K562 (cell line): ENCODE measurements around the gene RPRD1B. TPM values are rescaled to one million over a fixed set of nuclear protein-coding genes. Genes with fewer than 3 reads are reported as not detected.

Source experiments
- AFF1 ChIP-seq, 2 experiments: fragments of 450-650 bp; IDR thresholded peaks; 2 replicates each; pipeline ENCODE4 v1.6.1; 2018; ENCODE audit warnings: mild to moderate bottlenecking in 2 of 2, low read depth in 1 of 2; ENCODE audit not compliant: partially characterized antibody in 2 of 2
- ARNT ChIP-seq, 2 experiments: fragments of 450-650 bp; IDR thresholded peaks; 2 replicates each; pipeline ENCODE4 v1.6.1; 2016; ENCODE audit warnings: mild to moderate bottlenecking in 1 of 2
- BDP1 ChIP-seq: IDR thresholded peaks from 3 replicates; pipeline ENCODE4 v1.6.1; 2011; ENCODE audit not compliant: insufficient read length, insufficient read depth
- CXXC5 ChIP-seq: fragments of 250-450 bp; sonication (Bioruptor Pico); IDR thresholded peaks from 2 replicates; pipeline ENCODE4 v1.8.0; 2022; ENCODE audit warnings: inconsistent platforms, mild to moderate bottlenecking, moderate library complexity
- E2F1 ChIP-seq: sonication (generic); formaldehyde crosslinking; IDR thresholded peaks from 2 replicates; pipeline ENCODE4 v1.8.1; 2023; ENCODE audit warnings: mild to moderate bottlenecking, missing genetic modification reagents, moderate library complexity
- FIP1L1 ChIP-seq: fragments of 200-400 bp; formaldehyde crosslinking; IDR thresholded peaks from 2 replicates; pipeline ENCODE4 v1.6.1; 2018; ENCODE audit warnings: mild to moderate bottlenecking, low read depth, low read length; ENCODE audit not compliant: poor library complexity, severe bottlenecking
- GABPA ChIP-seq: fragments of 200-800 bp; sonication (Bioruptor generic); conservative IDR thresholded peaks from 2 replicates; pipeline ENCODE4 v1.6.1; 2016; ENCODE audit warnings: low read depth, missing genetic modification characterization, missing compliant biosample characterization
- GTF2B ChIP-seq: IDR thresholded peaks from 2 replicates; pipeline ENCODE4 v1.6.1; 2011; ENCODE audit not compliant: insufficient read length; ENCODE audit errors: extremely low read depth
- GTF2F1 ChIP-seq: IDR thresholded peaks from 2 replicates; pipeline ENCODE4 v1.6.1; 2011; ENCODE audit warnings: low read depth, low read length, improper control_type of control experiment
- HNRNPLL ChIP-seq: fragments of 200-400 bp; formaldehyde crosslinking; IDR thresholded peaks from 2 replicates; pipeline ENCODE4 v1.6.1; 2017; ENCODE audit warnings: low read length, low read depth, mild to moderate bottlenecking; ENCODE audit not compliant: poor library complexity, severe bottlenecking
- MLX ChIP-seq, 2 experiments: fragments of 450-650 bp in 1 of 2; sonication (generic) in 1 of 2; formaldehyde crosslinking; conservative IDR thresholded peaks; 2 replicates each; pipeline versions ENCODE4 v1.4.0 to v1.8.1; 2020 to 2022; ENCODE audit warnings: mild to moderate bottlenecking in 1 of 2, missing genetic modification reagents in 1 of 2
- SMARCA4 ChIP-seq: fragments of 450-650 bp; IDR thresholded peaks from 2 replicates; pipeline ENCODE4 v1.6.1; 2016
- TRIM25 ChIP-seq: fragments of 450-650 bp; IDR thresholded peaks from 2 replicates; pipeline ENCODE4 v1.7.0; 2016; ENCODE audit warnings: borderline replicate concordance
- TRIM28 ChIP-seq: fragments of 450-650 bp; IDR thresholded peaks from 2 replicates; pipeline ENCODE4 v1.6.1; 2017
- ZBTB17 ChIP-seq: fragments of 450-650 bp; formaldehyde crosslinking; IDR thresholded peaks from 2 replicates; pipeline ENCODE4 v1.4.0; 2020; ENCODE audit warnings: mild to moderate bottlenecking
- ZC3H8 ChIP-seq: fragments of 450-650 bp; IDR thresholded peaks from 2 replicates; pipeline ENCODE4 v1.6.1; 2017
- ZNF197 ChIP-seq: fragments of 200-800 bp; sonication (Bioruptor generic); IDR thresholded peaks from 2 replicates; pipeline ENCODE4 v1.6.1; 2016; ENCODE audit warnings: low read depth, missing genetic modification characterization, missing compliant biosample characterization
- ZNF589 ChIP-seq: fragments of 200-800 bp; sonication (Bioruptor generic); IDR thresholded peaks from 2 replicates; pipeline ENCODE4 v1.6.1; 2016; ENCODE audit warnings: low read depth, missing genetic modification characterization, missing compliant biosample characterization
- ZNF76 ChIP-seq: fragments of 250-450 bp; sonication (Bioruptor Pico); IDR thresholded peaks from 2 replicates; pipeline ENCODE4 v1.4.0; 2020; ENCODE audit warnings: mild to moderate bottlenecking, moderate library complexity, borderline replicate concordance
- ZSCAN29 ChIP-seq: fragments of 450-650 bp; IDR thresholded peaks from 2 replicates; pipeline ENCODE4 v1.6.1; 2017
- polyA plus RNA-seq, 8 experiments: library from polyadenylated mRNA; depleted of rRNA in 4 of 8; stranded (reverse) in 5 of 8; unstranded in 3 of 8; fragments of >200 nt; fragmentation: Nextera tagmentation in 2 of 8; fragmentation: Illumina TruSeq in 1 of 8; extraction: Ambion mirVana in 2 of 8; extraction: Trizol in 1 of 8; gene quantifications; 2 replicates each; pipeline versions ENCODE4 v1.2.1 to v1.2.3, GENCODE V29; 2011 to 2014; ENCODE audit warnings: inconsistent platforms in 1 of 8, missing spikeins in 1 of 8
- total RNA-seq, 7 experiments: library from RNA; depleted of rRNA in 6 of 7; stranded (reverse); fragments of >200 nt in 6 of 7; fragmentation: Illumina TruSeq in 2 of 7; extraction: Trizol in 2 of 7; gene quantifications; 2 replicates each; pipeline versions ENCODE4 v1.2.1 to v1.2.3, GENCODE V29; 2011 to 2021; ENCODE audit warnings: low replicate concordance in 1 of 7

The RPRD1B gene
- total and polyA plus RNA-seq, 9 of the 15 experiments (the other 6 are each of a cell fraction or from before 2014, with no cell fraction given) = 5.5 to 43.0 (median 24.4) TPM

GRCh38 chr20:38091441-38092216 is 58.1 kb downstream of the RPRD1B start (continued):
- peak in 1 of 2 experiments; percentile 13 for TF ChIP-seq AFF1 (IDR thresholded peaks at IDR 0.05; ENCODE audit: low read depth in 1 of 2, partially characterized antibody in 2 of 2)
- no peak for TF ChIP-seq TRIM28
- TF ChIP-seq CXXC5 (CRISPR knock-in tag) = no peak; the same call in 1 of the 2 replicates
- no peak for TF ChIP-seq HNRNPLL
- TF ChIP-seq ZBTB17 (CRISPR knock-in tag) = no peak
- TF ChIP-seq TRIM25 = no peak
- TF ChIP-seq GTF2F1 = no peak
- no peak for TF ChIP-seq ZC3H8
- no peak for TF ChIP-seq GTF2B
- TF ChIP-seq ZNF197 (CRISPR knock-in tag) = no peak
- peak; percentile 43; the same call in 1 of the 2 replicates for TF ChIP-seq SMARCA4
- TF ChIP-seq FIP1L1 = no peak
- TF ChIP-seq ZNF589 (CRISPR knock-in tag) = peak; percentile 82
- TF ChIP-seq ZSCAN29 = no peak
- no peak for TF ChIP-seq BDP1
- peak; percentile 49 for TF ChIP-seq GABPA (tag)
- no peak for TF ChIP-seq ZNF76 (CRISPR knock-in tag)
- no peak for TF ChIP-seq MLX (CRISPR knock-in tag; conservative IDR thresholded peaks at IDR 0.05)
- TF ChIP-seq E2F1 (CRISPR knock-in tag) = no peak
- TF ChIP-seq ARNT (IDR thresholded peaks at IDR 0.05) = peak in 1 of 2 experiments; percentile 58; a peak in 1 of 4 replicates
